GM19463 (cell line): ENCODE measurements around the gene GDPD5.

Experiments
- ATAC-seq: cut with Tn5 transposase; IDR thresholded peaks from one replicate; pipeline ENCODE4 v1.9.1; 2021; ENCODE audit warnings: mild to moderate bottlenecking, moderate library complexity; ENCODE audit not compliant: unreplicated experiment

The GDPD5 gene

GRCh38 chr11:75450236-75450635, 75.5 kb downstream of the GDPD5 start:
- no peak for ATAC-seq

- no peak for ATAC-seq
Observed at GRCh38 chr11:75449776-75450175, 76.0 kb downstream of the GDPD5 start.

GRCh38 chr11:75449271-75449670, 76.5 kb downstream of the GDPD5 start:
- no peak for ATAC-seq

- no peak for ATAC-seq
Observed at GRCh38 chr11:75447415-75447814, 78.3 kb downstream of the GDPD5 start.

- ATAC-seq: no peak
Observed at GRCh38 chr11:75445315-75445953, 80.3 kb downstream of the GDPD5 start.

GRCh38 chr11:75443043-75443442, 82.7 kb downstream of the GDPD5 start:
- no peak for ATAC-seq

DNA sequence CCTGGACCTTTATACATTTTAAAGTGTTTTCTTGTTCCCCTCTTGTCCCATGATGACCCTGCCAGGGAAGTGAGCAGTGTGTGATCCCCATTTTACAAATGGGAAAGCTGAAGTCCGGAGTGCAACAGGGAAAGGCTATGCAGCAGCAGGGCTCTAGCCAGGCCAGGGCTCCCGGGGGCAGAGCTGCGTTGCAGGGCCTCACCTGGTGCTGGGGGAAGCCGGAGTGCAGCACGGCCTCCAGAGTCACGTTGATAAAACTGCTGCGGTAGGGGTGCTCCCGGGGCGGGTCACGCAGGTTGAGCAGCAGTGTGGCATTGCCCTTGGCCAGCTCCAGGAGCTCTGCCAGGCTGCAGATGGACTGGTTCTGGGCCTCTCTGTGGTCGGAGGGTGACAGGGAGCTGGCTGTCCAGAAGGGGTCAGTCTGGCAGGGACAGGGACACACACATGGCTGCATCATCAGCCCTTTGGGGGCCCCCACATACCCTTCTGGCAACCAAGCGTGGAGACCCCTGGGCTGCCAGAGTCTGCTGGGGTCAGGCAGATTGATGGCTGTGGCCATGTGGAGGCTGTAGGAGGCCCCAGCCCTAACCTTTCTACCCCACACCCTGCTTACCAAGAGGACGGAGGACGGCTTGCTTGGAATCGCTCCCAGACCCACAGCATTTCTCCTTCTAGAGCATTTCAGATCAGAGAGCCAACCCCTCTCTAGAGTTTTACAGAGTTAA, 83.4 kb downstream of the GDPD5 start:
- ATAC-seq: no peak

DNA sequence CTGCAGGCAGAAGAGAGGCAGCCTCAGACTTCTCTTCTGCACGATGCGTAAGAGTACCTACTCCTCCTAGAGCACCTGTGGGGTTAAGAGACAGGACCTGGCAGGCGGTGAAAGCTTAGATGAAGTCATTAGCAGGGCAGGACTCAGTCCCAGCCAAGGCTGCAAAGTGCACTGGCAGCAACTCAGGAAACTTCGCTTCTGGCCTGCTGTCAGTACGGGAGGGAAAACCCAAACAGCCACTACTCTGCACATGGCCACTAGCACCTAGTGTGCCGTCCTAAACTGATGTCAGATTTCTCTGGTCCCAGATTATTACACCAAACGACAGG, 84.0 kb downstream of the GDPD5 start:
- no peak for ATAC-seq

GRCh38 chr11:75440960-75441803, 84.6 kb downstream of the GDPD5 start:
- ATAC-seq: no peak

DNA sequence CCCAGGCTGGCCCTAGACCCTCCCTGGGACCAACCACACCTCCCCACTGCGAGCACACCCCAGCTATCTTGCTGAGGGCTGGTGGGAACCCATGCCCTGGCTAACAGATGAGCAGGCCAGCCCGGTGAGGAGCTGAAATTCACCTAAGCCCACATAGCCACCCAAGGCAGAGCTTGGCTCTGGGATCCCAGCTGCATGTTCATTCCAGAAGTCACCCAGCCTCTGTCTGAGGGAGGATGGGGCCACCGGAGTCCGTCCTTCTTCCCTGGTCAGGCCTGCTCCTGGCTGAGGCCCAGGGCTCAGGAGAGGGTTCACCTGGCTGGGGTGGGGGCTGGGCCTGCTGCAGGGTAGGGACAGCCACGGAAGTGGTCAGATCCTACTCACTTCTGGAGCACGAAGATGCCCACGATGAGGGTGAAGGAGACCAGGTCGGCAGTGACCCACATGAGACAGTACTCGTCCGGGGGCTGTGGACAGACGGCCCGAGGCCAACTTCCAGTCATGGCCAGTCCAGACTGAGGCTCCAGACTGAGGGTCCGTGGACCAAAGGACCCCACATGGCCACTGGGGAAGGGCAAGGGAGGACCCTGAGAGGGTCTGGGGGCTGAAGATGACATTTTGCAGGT, 86.1 kb downstream of the GDPD5 start:
- ATAC-seq: no peak

DNA sequence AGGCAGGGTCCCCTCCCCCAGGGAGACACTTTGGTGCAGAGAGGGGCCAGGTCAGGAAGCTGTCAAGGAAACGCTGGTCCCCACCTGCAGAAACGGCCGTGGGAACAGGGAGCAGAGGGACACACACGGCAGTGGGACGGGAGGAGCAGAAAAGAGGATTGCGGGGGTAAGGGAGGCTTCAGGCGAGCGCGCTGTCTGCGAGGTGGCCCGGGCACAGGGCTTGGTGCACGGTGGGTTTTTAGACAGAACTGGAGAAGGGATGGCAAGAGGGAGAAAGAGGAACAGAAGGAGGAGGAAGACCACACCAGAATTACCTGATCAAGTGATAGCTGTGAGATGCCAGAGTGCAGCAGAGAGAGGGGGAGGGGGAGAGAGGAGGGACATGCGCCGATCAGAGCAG, 86.7 kb downstream of the GDPD5 start:
- ATAC-seq: no peak

- no peak for ATAC-seq
Observed at GRCh38 chr11:75437966-75438659, 87.6 kb downstream of the GDPD5 start.

DNA sequence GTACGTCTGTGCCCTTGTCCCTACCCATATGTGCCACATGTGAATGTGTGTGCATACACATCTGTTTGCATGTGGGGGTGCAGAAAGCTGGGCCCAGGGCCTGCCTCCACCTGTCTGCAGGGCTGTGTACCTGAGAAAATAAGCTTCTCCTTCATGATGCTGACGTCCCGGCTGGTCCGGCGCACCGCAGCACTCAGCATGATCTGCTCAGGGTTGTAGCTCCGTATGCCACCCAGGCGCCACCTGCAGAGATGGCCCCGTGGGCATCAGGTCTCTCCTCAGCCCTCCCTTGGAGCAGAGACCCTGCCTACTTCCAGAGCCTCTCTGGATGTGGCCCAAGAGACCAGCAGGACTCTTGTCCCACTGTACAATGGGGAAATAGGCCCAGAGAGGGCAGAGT, 88.9 kb downstream of the GDPD5 start:
- no peak for ATAC-seq

GRCh38 chr11:75435571-75435925, 90.2 kb downstream of the GDPD5 start:
- ATAC-seq: no peak

- ATAC-seq: no peak
Observed at GRCh38 chr11:75434886-75435570, 90.7 kb downstream of the GDPD5 start.

- ATAC-seq: no peak
Observed at GRCh38 chr11:75434051-75434450, 91.7 kb downstream of the GDPD5 start.

DNA sequence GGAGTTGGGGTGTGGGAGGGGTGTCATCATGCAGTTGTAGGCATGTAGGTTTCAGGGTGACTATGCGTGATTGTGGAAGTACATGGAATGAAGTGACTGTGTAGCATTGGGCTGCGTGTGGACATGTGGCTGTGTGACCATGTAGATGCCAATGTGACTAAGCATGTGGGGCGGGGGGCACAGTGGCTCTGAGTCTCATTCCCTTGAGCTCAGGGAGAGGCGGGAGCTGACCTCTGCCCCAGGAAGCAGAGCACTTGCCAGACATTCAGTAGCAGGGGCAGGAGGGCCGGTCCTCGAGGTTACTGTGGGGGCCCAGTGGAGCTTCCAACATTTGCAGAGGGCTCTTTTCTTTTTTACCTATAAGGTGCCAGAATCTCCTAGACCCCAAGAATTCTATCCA, 92.3 kb downstream of the GDPD5 start:
- no peak for ATAC-seq

- ATAC-seq: no peak
Observed at GRCh38 chr11:75432911-75433321, 92.8 kb downstream of the GDPD5 start, which contains the start of gene KLHL35. Gene KLHL35, minus strand, starts transcription at chr11:75433203. Its CDS starts 2,574 bp downstream, at chr11:75430629.

DNA sequence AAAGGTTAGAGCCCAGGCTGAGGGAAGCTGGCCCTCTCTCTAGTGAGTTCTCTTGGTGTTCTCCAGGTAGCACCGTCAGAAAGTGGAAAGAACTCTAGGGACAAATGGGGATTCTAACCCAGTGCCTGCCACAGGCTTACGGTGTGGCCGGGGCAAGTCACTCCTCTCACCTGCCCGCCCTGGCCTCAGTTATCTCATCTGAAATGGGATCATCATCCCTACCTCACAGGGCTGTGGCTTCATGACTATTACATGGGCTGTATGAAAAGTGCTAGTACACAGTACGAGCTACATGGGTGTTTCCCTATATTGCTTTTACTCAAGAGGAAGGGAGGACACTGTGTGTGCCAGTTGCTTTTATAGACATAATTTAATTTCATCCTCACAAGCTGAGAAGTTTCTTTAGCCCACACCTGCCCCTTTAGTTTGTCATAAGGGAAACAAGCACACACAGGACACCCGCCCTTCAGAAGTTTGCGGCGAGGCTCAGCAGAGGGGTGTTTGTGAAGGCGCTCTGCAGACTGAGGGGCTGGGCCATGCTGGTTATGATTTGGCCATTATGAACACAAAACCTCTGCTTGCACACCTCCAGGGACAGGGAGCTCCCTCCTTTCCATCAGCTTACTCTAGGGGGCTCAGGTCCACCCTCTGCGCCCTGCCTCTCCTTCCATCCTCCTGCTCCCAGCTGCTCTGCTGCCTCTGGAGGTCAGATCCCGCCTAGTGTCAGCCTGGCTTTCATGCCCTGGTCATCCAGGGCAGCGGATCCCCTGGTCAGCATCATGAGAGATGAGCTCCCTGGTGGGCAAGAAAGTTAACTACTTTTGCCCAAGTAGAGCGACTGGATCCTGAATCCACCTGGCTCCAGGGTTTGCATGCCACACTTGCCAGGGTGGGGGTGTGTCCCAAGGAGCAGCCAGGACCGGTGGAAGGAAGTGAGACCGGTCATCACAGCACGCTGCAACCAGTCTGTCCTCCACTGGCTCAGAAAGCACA, 93.9 kb downstream of the GDPD5 start:
- ATAC-seq: no peak
